ENCODE measurements around the gene SEMA3B. TPM values are rescaled to one million over a fixed set of nuclear protein-coding genes. Genes with fewer than 3 reads are reported as not detected.

SEMA3B gene
- total RNA-seq, 1 experiment from 2014 or later, result 0.43 TPM

DNA sequence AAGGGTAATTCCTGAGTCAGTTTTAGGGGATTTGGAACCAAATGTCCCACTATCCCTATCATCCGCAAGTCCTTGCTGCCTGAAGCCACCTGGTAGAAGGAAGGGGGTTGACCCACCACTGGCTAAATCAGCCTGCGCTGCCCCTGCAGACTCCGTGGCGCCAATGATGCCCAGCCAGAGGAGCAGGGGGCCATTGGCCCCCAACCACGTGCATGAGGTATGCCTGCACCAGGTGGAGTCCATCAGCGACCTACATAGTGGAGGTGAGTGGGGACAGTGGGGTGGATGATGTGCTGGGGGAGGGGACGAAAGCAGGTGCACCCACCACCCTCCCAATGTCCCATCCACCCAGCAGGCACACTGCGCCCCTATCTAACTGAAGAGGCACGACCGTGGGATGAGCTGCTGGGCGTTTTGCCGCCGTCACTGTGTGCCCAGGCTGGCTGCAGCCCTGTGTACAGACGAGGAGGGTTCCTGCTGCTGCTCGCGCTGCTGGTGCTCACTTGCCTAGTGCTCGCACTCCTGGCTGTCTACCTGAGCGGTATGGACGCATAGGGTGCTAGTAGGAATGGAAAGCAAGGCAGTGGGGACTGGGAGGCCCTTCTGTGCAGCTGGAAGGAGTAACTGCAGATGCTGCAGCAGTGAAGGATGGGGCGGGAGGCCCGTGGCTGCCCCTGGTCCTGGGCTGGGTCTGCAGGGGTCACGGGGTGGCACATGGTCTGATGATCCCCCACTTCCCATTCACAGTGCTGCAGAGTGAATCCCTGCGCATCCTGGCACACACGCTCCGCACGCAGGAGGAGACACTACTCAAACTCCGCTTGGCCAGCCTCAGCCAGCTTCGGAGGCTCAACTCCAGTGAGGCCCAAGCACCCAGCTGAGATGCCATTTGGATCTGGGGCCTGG is 17.6 kb downstream of the SEMA3B start:
- no peaks in the 10 kb centered on the region for H3K4me1 ChIP-seq (ENCODE audit: insufficient read depth, low read length, poor library complexity, severe bottlenecking)
- intact Hi-C loops (cut with micrococcal nuclease; ENCODE audit: unreplicated experiment), result no loop called here
- no peaks in the 10 kb centered on the region for H3K9me3 ChIP-seq (ENCODE audit: low read depth, low read length, poor library complexity, severe bottlenecking)
- H3K27ac ChIP-seq (ENCODE audit: low read depth, low read length, poor library complexity, severe bottlenecking), result no peak overlapping the region
- CTCF ChIA-PET, result no interaction called here
- no peaks in the 10 kb centered on the region for H3K27me3 ChIP-seq (replicated peaks; ENCODE audit: insufficient read depth, low read depth, low read length, poor library complexity)
- no TSS peak for BruUV-seq (replicated peaks)
- no peak for DNase-seq (ENCODE audit: low spot score)
- POLR2A ChIA-PET (ENCODE audit: low non-redundant PET), result no interaction called here
- H3K36me3 ChIP-seq (ENCODE audit: insufficient read depth, low read length, poor library complexity, severe bottlenecking), result peaks cover 17% of the 10 kb centered on the region
- TF ChIP-seq, protein P1, sequence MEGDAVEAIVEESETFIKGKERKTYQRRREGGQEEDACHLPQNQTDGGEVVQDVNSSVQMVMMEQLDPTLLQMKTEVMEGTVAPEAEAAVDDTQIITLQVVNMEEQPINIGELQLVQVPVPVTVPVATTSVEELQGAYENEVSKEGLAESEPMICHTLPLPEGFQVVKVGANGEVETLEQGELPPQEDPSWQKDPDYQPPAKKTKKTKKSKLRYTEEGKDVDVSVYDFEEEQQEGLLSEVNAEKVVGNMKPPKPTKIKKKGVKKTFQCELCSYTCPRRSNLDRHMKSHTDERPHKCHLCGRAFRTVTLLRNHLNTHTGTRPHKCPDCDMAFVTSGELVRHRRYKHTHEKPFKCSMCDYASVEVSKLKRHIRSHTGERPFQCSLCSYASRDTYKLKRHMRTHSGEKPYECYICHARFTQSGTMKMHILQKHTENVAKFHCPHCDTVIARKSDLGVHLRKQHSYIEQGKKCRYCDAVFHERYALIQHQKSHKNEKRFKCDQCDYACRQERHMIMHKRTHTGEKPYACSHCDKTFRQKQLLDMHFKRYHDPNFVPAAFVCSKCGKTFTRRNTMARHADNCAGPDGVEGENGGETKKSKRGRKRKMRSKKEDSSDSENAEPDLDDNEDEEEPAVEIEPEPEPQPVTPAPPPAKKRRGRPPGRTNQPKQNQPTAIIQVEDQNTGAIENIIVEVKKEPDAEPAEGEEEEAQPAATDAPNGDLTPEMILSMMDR (conservative IDR thresholded peaks at IDR 0.05; ENCODE audit: low read depth, low read length), result no peak
- no peak for TF ChIP-seq EZH2 (IDR thresholded peaks at IDR 0.05; ENCODE audit: borderline replicate concordance, low read depth, low read length, poor library complexity, severe bottlenecking)
- H3K4me3 ChIP-seq (ENCODE audit: low read depth, low read length, poor library complexity, severe bottlenecking), result no peak overlapping the region

DNA sequence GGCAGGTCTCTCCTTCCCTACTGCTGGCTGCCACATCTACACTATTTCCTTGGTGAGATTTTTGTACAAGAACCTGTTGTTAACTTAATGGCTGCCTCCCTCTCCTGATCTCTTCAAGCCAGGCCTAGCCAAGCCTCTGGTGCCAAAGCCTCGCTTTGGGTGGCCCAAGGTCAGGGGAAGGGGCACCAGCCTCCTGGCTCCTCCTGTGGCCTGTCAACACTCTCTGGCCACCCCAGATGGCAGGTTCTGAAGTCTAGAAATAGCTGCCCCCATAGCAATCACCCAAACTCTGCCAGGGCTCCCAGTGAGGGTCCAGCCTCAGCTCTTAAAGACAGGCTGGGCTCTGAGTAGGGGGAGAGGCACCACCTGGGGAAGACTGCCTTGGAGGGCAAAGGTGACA is 18.3 kb downstream of the SEMA3B start:
- Histone ChIP-seq H3K9me3 (ENCODE audit: low read depth, low read length, poor library complexity, severe bottlenecking) (no peaks in the 10 kb centered on the region), H3K27me3 (replicated peaks; ENCODE audit: insufficient read depth, low read depth, low read length, poor library complexity) (no peaks in the 10 kb centered on the region), H3K36me3 (ENCODE audit: insufficient read depth, low read length, poor library complexity, severe bottlenecking) (peaks cover 17% of the 10 kb centered on the region), H3K4me1 (ENCODE audit: insufficient read depth, low read length, poor library complexity, severe bottlenecking) (no peaks in the 10 kb centered on the region), H3K4me3 (ENCODE audit: low read depth, low read length, poor library complexity, severe bottlenecking) (no peak overlapping the region), H3K27ac (ENCODE audit: low read depth, low read length, poor library complexity, severe bottlenecking) (no peak overlapping the region)
- CTCF ChIA-PET, result no interaction called here
- no TSS peak for BruUV-seq (replicated peaks)
- intact Hi-C loops (cut with micrococcal nuclease; ENCODE audit: unreplicated experiment), result no loop called here
- TF ChIP-seq, protein P1 (conservative IDR thresholded peaks at IDR 0.05; ENCODE audit: low read depth, low read length), result no peak
- TF ChIP-seq EZH2 (IDR thresholded peaks at IDR 0.05; ENCODE audit: borderline replicate concordance, low read depth, low read length, poor library complexity, severe bottlenecking), result no peak
- POLR2A ChIA-PET (ENCODE audit: low non-redundant PET), result no interaction called here
- DNase-seq (ENCODE audit: low spot score), result no peak

DNA sequence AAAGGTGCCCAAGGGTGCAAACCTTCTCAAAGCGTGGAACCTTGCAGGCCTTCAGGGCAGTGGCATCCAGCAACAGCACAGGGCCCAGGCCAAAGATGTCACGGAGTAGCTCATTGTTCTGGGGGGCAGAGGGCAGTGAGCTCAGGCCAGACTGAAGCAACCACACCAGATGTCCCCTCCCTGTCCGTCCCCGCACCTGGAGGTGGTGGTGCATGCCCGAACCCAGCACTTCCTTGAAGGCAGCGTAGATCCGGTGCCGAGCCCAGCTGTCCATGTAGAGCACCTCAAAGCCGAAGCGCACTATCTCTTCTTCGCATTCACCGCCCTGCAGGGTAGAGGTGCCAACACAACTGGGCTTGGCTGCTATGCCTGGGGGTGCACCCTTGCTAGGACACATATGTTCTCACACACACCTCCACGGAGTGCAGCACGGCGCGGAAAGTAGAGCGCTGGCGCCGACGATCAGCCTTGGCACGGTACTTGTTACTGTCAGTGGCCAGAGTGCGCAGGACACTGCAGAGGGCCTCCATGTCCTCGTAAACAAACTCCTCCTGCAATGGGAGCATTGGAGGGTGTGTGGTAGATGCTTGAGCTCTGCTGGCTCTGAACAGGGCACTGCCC is 19.6 kb downstream of the SEMA3B start:
- no peaks in the 10 kb centered on the region for H3K4me1 ChIP-seq (ENCODE audit: insufficient read depth, low read length, poor library complexity, severe bottlenecking)
- TF ChIP-seq, protein P1 (conservative IDR thresholded peaks at IDR 0.05; ENCODE audit: low read depth, low read length), result no peak
- intact Hi-C loops (cut with micrococcal nuclease; ENCODE audit: unreplicated experiment), result no loop called here
- no TSS peak for BruUV-seq (replicated peaks)
- H3K4me3 ChIP-seq (ENCODE audit: low read depth, low read length, poor library complexity, severe bottlenecking), result no peak overlapping the region
- peaks cover 17% of the 10 kb centered on the region for H3K36me3 ChIP-seq (ENCODE audit: insufficient read depth, low read length, poor library complexity, severe bottlenecking)
- H3K9me3 ChIP-seq (ENCODE audit: low read depth, low read length, poor library complexity, severe bottlenecking), result no peaks in the 10 kb centered on the region
- H3K27me3 ChIP-seq (replicated peaks; ENCODE audit: insufficient read depth, low read depth, low read length, poor library complexity), result no peaks in the 10 kb centered on the region
- no peak overlapping the region for H3K27ac ChIP-seq (ENCODE audit: low read depth, low read length, poor library complexity, severe bottlenecking)
- POLR2A ChIA-PET (ENCODE audit: low non-redundant PET), result no interaction called here
- CTCF ChIA-PET, result no interaction called here
- DNase-seq (ENCODE audit: low spot score), result no peak
